K562 (cell line): Measurements from ENCODE around the gene ACP1. TPM values are rescaled to one million over a fixed set of nuclear protein-coding genes. Genes with fewer than 3 reads are reported as not detected.

ENCODE experiments used
- CBFA2T2 ChIP-seq: fragments of 450-650 bp; conservative IDR thresholded peaks from 2 replicates; pipeline ENCODE4 v1.6.1; 2017; ENCODE audit warnings: mild to moderate bottlenecking
- ELK3 ChIP-seq: fragments of 450-650 bp; formaldehyde crosslinking; IDR thresholded peaks from 2 replicates; pipeline ENCODE4 v1.4.0; 2020; ENCODE audit warnings: mild to moderate bottlenecking
- NFIC ChIP-seq: fragments of 450-650 bp; IDR thresholded peaks from 2 replicates; pipeline ENCODE4 v1.6.1; 2017; ENCODE audit warnings: mild to moderate bottlenecking, inconsistent platforms
- PRDM10 ChIP-seq: fragments of 450-650 bp; IDR thresholded peaks from 2 replicates; pipeline ENCODE4 v1.6.1; 2018; ENCODE audit not compliant: partially characterized antibody
- TCFL5 ChIP-seq: fragments of 250-450 bp; sonication (Bioruptor Pico); conservative IDR thresholded peaks from 2 replicates; pipeline ENCODE4 v1.6.1; 2021; ENCODE audit warnings: mild to moderate bottlenecking, moderate library complexity, matching md5 sums
- ZHX1 ChIP-seq: fragments of 150-350 bp; conservative IDR thresholded peaks from 2 replicates; pipeline ENCODE4 v1.6.1; 2014; ENCODE audit warnings: low read length
- polyA plus RNA-seq, 8 experiments: library from polyadenylated mRNA; depleted of rRNA in 4 of 8; stranded (reverse) in 5 of 8; unstranded in 3 of 8; fragments of >200 nt; fragmentation: Nextera tagmentation in 2 of 8; fragmentation: Illumina TruSeq in 1 of 8; extraction: Ambion mirVana in 2 of 8; extraction: Trizol in 1 of 8; gene quantifications; 2 replicates each; pipeline versions ENCODE4 v1.2.1 to v1.2.3, GENCODE V29; 2011 to 2014; ENCODE audit warnings: inconsistent platforms in 1 of 8, missing spikeins in 1 of 8
- total RNA-seq, 7 experiments: library from RNA; depleted of rRNA in 6 of 7; stranded (reverse); fragments of >200 nt in 6 of 7; fragmentation: Illumina TruSeq in 2 of 7; extraction: Trizol in 2 of 7; gene quantifications; 2 replicates each; pipeline versions ENCODE4 v1.2.1 to v1.2.3, GENCODE V29; 2011 to 2021; ENCODE audit warnings: low replicate concordance in 1 of 7
- TF ChIP-seq, protein P1 (sequence below): fragments of 450-650 bp; IDR thresholded peaks from 2 replicates; pipeline ENCODE4 v1.6.1; 2016; ENCODE audit warnings: mild to moderate bottlenecking, moderate library complexity

The ACP1 gene
- total and polyA plus RNA-seq, 9 of the 15 experiments (the other 6 are each of a cell fraction or from before 2014, with no cell fraction given) = 139 to 493 (median 189) TPM

- TF ChIP-seq, protein P1, sequence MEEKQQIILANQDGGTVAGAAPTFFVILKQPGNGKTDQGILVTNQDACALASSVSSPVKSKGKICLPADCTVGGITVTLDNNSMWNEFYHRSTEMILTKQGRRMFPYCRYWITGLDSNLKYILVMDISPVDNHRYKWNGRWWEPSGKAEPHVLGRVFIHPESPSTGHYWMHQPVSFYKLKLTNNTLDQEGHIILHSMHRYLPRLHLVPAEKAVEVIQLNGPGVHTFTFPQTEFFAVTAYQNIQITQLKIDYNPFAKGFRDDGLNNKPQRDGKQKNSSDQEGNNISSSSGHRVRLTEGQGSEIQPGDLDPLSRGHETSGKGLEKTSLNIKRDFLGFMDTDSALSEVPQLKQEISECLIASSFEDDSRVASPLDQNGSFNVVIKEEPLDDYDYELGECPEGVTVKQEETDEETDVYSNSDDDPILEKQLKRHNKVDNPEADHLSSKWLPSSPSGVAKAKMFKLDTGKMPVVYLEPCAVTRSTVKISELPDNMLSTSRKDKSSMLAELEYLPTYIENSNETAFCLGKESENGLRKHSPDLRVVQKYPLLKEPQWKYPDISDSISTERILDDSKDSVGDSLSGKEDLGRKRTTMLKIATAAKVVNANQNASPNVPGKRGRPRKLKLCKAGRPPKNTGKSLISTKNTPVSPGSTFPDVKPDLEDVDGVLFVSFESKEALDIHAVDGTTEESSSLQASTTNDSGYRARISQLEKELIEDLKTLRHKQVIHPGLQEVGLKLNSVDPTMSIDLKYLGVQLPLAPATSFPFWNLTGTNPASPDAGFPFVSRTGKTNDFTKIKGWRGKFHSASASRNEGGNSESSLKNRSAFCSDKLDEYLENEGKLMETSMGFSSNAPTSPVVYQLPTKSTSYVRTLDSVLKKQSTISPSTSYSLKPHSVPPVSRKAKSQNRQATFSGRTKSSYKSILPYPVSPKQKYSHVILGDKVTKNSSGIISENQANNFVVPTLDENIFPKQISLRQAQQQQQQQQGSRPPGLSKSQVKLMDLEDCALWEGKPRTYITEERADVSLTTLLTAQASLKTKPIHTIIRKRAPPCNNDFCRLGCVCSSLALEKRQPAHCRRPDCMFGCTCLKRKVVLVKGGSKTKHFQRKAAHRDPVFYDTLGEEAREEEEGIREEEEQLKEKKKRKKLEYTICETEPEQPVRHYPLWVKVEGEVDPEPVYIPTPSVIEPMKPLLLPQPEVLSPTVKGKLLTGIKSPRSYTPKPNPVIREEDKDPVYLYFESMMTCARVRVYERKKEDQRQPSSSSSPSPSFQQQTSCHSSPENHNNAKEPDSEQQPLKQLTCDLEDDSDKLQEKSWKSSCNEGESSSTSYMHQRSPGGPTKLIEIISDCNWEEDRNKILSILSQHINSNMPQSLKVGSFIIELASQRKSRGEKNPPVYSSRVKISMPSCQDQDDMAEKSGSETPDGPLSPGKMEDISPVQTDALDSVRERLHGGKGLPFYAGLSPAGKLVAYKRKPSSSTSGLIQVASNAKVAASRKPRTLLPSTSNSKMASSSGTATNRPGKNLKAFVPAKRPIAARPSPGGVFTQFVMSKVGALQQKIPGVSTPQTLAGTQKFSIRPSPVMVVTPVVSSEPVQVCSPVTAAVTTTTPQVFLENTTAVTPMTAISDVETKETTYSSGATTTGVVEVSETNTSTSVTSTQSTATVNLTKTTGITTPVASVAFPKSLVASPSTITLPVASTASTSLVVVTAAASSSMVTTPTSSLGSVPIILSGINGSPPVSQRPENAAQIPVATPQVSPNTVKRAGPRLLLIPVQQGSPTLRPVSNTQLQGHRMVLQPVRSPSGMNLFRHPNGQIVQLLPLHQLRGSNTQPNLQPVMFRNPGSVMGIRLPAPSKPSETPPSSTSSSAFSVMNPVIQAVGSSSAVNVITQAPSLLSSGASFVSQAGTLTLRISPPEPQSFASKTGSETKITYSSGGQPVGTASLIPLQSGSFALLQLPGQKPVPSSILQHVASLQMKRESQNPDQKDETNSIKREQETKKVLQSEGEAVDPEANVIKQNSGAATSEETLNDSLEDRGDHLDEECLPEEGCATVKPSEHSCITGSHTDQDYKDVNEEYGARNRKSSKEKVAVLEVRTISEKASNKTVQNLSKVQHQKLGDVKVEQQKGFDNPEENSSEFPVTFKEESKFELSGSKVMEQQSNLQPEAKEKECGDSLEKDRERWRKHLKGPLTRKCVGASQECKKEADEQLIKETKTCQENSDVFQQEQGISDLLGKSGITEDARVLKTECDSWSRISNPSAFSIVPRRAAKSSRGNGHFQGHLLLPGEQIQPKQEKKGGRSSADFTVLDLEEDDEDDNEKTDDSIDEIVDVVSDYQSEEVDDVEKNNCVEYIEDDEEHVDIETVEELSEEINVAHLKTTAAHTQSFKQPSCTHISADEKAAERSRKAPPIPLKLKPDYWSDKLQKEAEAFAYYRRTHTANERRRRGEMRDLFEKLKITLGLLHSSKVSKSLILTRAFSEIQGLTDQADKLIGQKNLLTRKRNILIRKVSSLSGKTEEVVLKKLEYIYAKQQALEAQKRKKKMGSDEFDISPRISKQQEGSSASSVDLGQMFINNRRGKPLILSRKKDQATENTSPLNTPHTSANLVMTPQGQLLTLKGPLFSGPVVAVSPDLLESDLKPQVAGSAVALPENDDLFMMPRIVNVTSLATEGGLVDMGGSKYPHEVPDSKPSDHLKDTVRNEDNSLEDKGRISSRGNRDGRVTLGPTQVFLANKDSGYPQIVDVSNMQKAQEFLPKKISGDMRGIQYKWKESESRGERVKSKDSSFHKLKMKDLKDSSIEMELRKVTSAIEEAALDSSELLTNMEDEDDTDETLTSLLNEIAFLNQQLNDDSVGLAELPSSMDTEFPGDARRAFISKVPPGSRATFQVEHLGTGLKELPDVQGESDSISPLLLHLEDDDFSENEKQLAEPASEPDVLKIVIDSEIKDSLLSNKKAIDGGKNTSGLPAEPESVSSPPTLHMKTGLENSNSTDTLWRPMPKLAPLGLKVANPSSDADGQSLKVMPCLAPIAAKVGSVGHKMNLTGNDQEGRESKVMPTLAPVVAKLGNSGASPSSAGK = peak; percentile 48; the same call in 1 of the 2 replicates
- TF ChIP-seq TCFL5 (CRISPR knock-in tag) (no peak), NFIC (peak; percentile 45), ELK3 (CRISPR knock-in tag) (no peak), ZHX1 (no peak), CBFA2T2 (no peak), PRDM10 (no peak)
Observed at GRCh38 chr2:289362-290089, 24.8 kb downstream of the ACP1 start (continued).
